Fibroblast of lung (primary cell): ENCODE data around the gene OGG1.

Experiments used
- CTCF ChIP-seq, 2 donors: IDR thresholded peaks in 1 of 2; conservative IDR thresholded peaks in 1 of 2; 1 replicate in 1 of 2; 2 replicates in 1 of 2; pipeline ENCODE4 v1.5.1; 2011 to 2012; ENCODE audit warnings: low read length in 2 of 2, control low read depth in 1 of 2, inconsistent platforms in 1 of 2, low read depth in 1 of 2, mild to moderate bottlenecking in 1 of 2
- EZH2 ChIP-seq: IDR thresholded peaks from 2 replicates; pipeline ENCODE4 v1.5.1; 2012; ENCODE audit warnings: low read length, control low read depth, mild to moderate bottlenecking; ENCODE audit errors: missing control alignments

- no peak for TF ChIP-seq CTCF (conservative IDR thresholded peaks at IDR 0.05 in 1 of 2, IDR thresholded peaks at IDR 0.05 in 1 of 2; ENCODE audit: low read depth in 1 of 2, low read length in 2 of 2)
- TF ChIP-seq EZH2, result no peak
Measured at GRCh38 chr3:9727743-9728142, 22.0 kb upstream of the OGG1 start.
